ENCODE measurements around the gene CERS3. TPM values are rescaled to one million over a fixed set of nuclear protein-coding genes. Genes with fewer than 3 reads are reported as not detected.

Gene CERS3
- total RNA-seq, 4 donors from 2014 or later = 0.21 TPM; not detected in 3

- Histone ChIP-seq H3K27ac (no peak overlapping the region), H3K27me3 (no peaks in the 10 kb centered on the region), H3K4me3 (no peak overlapping the region), H3K36me3 (peaks cover 0 to 12% (median 0%) of the 10 kb centered on the region in 3 donors), H3K4me1 (no peaks in the 10 kb centered on the region), H3K9me3 (peaks cover 0 to 56% (median 7%) of the 10 kb centered on the region in 4 donors)
- DNase-seq (ENCODE audit: low spot score in 2 of 2) = no peak
- TF ChIP-seq EP300 (IDR thresholded peaks at IDR 0.05) (no peak), POLR2A (IDR thresholded peaks at IDR 0.05) (no peak), CTCF (IDR thresholded peaks at IDR 0.05) (no peak)
- WGBS, 2 donors = 92 to 96% methylated on average over 3 of the region's 3 CpGs
Observed at GRCh38 chr15:100385300-100386050, 143.3 kb downstream of the CERS3 start.

DNA sequence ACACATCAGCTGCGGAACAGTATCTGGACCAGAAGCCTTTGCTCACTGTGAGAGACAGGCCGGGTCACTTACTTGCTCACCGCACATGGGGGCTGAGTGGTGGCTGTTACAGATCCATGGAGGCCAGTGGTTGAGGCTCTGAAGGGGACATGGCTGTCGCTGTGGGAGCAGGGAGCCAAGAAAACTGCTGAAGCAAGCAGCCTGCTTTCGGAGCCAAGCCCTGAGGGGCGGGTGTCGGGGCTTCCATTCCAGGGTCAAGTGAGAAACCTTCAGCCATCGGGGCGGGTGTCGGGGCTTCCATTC, 144.7 kb downstream of the CERS3 start:
- Histone ChIP-seq H3K27ac (no peak overlapping the region), H3K4me1 (no peaks in the 10 kb centered on the region), H3K36me3 (peaks cover 0 to 12% (median 0%) of the 10 kb centered on the region in 3 donors), H3K9me3 (peaks cover 0 to 66% (median 8%) of the 10 kb centered on the region in 4 donors), H3K4me3 (no peak overlapping the region), H3K27me3 (no peaks in the 10 kb centered on the region)
- TF ChIP-seq EP300 (IDR thresholded peaks at IDR 0.05) (no peak), CTCF (IDR thresholded peaks at IDR 0.05) (no peak), POLR2A (IDR thresholded peaks at IDR 0.05) (no peak)
- DNase-seq (ENCODE audit: low spot score in 2 of 2) = no peak
- WGBS, 2 donors = 72 to 78% methylated on average over 10 of the region's 10 CpGs

- no peak overlapping the region for H3K27ac ChIP-seq
- DNase-seq (ENCODE audit: low spot score in 2 of 2) = peak in 1 of 2 donors; percentile 64
- H3K4me3 ChIP-seq = no peak overlapping the region
- no peaks in the 10 kb centered on the region for H3K4me1 ChIP-seq
- H3K36me3 ChIP-seq = peaks cover 0 to 12% (median 0%) of the 10 kb centered on the region in 3 donors
- peaks cover 0 to 61% (median 8%) of the 10 kb centered on the region in 4 donors for H3K9me3 ChIP-seq
- WGBS, 2 donors = 31 to 34% methylated on average over 3 of the region's 3 CpGs
- H3K27me3 ChIP-seq = no peaks in the 10 kb centered on the region
- TF ChIP-seq POLR2A (IDR thresholded peaks at IDR 0.05) = no peak
- TF ChIP-seq CTCF (IDR thresholded peaks at IDR 0.05) = peak; percentile 8 to 52 (median 21)
Observed at GRCh38 chr15:100383302-100384107, 145.2 kb downstream of the CERS3 start.

- Histone ChIP-seq H3K27ac (no peak overlapping the region), H3K9me3 (peaks cover 0 to 34% (median 5%) of the 10 kb centered on the region in 4 donors), H3K27me3 (peaks cover 0 to 38% of the 10 kb centered on the region in 2 donors), H3K36me3 (no peaks in the 10 kb centered on the region), H3K4me1 (peaks cover 0 to 15% (median 0%) of the 10 kb centered on the region in 4 donors), H3K4me3 (peak overlapping the region in 1 of 4 donors; percentile 54)
- WGBS, 2 donors = 15 to 24% methylated on average over 7 to 8 of the region's 8 CpGs
- TF ChIP-seq EP300 (IDR thresholded peaks at IDR 0.05) (no peak), POLR2A (IDR thresholded peaks at IDR 0.05) (no peak), CTCF (IDR thresholded peaks at IDR 0.05) (no peak)
- no peak for DNase-seq (ENCODE audit: low spot score in 2 of 2)
Observed at GRCh38 chr15:100373942-100374341, 154.8 kb downstream of the CERS3 start.
